WI38 (cell line): ENCODE data around the gene NPY1R.

ENCODE experiments used
- H3K4me3 ChIP-seq: 2 replicates; pipeline ENCODE4 v1.5.1; 2011; ENCODE audit warnings: low read depth, mild to moderate bottlenecking, control low read depth, low read length
- TF ChIP-seq, protein P1 (sequence below): IDR thresholded peaks from 2 replicates; pipeline ENCODE4 v1.5.1; 2012; ENCODE audit warnings: low read depth, mild to moderate bottlenecking, control low read depth, low read length

NPY1R gene

DNA sequence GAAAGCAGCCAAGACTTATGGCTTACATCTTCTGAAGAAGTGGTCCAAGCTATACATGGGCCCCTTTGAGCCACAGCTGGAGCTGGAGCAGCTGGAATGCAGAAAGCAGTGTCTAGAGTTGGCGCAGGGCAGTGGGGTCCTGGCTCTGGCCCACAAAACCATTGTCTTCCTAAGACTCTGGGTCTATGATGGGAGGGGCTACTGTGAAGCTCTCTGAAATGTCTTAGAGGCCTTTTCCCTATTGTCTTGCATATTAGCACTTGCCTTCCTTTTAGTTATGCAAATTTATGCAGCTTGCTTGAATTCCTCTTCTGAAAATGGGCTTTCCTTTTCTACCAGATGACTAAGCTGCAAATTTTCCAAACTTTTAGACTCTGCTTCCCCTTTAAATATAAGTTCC, 15.3 kb downstream of the NPY1R start:
- H3K4me3 ChIP-seq, result no peak overlapping the region
- TF ChIP-seq, protein P1, sequence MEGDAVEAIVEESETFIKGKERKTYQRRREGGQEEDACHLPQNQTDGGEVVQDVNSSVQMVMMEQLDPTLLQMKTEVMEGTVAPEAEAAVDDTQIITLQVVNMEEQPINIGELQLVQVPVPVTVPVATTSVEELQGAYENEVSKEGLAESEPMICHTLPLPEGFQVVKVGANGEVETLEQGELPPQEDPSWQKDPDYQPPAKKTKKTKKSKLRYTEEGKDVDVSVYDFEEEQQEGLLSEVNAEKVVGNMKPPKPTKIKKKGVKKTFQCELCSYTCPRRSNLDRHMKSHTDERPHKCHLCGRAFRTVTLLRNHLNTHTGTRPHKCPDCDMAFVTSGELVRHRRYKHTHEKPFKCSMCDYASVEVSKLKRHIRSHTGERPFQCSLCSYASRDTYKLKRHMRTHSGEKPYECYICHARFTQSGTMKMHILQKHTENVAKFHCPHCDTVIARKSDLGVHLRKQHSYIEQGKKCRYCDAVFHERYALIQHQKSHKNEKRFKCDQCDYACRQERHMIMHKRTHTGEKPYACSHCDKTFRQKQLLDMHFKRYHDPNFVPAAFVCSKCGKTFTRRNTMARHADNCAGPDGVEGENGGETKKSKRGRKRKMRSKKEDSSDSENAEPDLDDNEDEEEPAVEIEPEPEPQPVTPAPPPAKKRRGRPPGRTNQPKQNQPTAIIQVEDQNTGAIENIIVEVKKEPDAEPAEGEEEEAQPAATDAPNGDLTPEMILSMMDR, result no peak

DNA sequence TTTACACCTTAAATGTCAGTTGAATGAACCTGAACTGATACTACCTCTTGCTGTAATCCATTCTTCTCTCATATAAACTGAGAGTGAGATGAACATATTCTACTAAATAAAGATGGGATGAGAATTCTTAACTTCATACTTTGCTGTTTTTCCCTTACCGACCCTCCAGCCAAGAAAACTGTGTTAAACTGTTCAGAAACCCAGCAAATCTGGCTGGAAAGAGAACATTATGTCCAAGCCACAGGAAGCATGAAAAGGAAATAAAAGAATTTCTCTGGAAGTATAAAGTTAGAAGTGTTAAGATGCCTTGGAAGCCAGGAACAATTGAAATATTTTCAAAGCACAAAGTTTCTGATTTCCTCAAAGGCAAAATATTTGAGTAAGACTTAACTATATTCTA, 22.9 kb downstream of the NPY1R start:
- H3K4me3 ChIP-seq, result no peak overlapping the region
- TF ChIP-seq, protein P1, result no peak

DNA sequence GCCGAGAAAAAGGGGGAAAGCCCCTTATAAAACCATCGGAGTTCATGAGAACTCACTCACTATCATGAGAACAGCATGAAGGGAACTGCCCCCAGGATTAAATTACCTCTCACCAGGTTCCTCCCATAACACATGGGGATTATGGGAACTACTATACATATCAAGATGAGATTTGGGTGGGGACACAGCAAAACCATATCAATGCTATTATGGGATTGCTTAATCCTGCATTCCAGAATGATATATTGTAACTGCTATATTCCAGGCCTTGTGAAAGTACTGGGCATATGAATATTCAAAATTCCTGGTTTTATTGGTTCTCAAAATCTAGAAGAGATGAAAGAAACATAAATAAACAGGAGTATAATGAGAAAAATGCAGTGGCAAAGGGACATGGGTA, 29.3 kb downstream of the NPY1R start:
- H3K4me3 ChIP-seq, result no peak overlapping the region
- TF ChIP-seq, protein P1, result no peak

DNA sequence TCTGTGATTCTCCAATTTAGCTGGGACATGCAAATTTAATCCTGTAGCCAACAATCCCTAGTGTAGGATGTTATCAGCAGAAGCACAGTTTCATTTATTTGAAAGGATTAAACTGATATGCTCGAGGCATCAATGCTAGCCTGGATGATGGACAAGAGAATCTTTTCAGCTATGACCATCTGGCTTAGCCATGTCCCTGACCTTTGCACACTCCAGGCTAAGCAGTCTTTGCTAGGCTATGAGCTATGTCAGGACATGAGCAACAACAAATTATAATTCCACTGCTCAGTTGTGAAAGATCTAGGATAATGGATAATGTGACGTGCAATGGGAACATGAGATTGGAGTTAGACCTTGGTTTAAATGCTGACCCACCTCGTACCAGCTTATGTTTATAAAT, 32.0 kb downstream of the NPY1R start:
- no peak overlapping the region for H3K4me3 ChIP-seq
- TF ChIP-seq, protein P1, result no peak

DNA sequence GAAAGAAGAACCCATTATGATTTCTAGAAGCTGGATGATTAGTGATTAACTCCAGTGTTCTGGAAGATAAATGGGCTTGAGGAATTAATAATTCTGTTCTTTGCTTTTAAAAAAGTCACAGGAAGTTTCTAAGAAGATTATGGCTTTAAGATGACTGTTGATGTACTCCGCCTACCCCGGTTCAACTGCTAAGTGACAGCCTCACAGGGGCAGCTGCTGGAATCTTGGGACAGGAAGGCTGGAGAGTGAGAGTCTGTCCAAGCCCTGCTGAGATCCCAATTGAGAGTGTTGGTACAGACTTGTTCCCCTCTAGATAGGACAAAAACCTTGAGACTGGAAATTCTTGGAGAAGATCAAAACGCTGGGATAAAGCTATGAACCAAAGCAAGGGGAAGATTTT, 37.3 kb downstream of the NPY1R start:
- no peak overlapping the region for H3K4me3 ChIP-seq
- TF ChIP-seq, protein P1, result no peak

DNA sequence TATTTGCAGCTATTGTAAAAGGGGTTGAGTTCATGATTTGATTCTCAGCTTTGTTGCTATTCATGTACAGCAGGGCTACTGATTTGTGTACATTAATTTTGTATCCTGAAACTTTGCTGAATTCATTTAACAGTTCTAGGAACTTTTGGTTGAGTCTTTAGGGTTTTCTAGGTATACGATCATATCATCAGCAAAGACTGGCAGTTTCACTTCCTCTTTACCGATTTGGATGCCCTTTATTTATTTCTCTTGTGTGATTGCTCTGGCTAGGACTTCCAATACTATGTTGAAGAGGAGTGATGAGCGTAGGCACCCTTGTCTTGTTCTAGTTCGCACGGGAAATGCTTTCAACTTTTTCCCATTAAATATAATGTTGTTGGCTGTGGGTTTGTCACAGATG, 48.1 kb downstream of the NPY1R start:
- TF ChIP-seq, protein P1, result no peak

DNA sequence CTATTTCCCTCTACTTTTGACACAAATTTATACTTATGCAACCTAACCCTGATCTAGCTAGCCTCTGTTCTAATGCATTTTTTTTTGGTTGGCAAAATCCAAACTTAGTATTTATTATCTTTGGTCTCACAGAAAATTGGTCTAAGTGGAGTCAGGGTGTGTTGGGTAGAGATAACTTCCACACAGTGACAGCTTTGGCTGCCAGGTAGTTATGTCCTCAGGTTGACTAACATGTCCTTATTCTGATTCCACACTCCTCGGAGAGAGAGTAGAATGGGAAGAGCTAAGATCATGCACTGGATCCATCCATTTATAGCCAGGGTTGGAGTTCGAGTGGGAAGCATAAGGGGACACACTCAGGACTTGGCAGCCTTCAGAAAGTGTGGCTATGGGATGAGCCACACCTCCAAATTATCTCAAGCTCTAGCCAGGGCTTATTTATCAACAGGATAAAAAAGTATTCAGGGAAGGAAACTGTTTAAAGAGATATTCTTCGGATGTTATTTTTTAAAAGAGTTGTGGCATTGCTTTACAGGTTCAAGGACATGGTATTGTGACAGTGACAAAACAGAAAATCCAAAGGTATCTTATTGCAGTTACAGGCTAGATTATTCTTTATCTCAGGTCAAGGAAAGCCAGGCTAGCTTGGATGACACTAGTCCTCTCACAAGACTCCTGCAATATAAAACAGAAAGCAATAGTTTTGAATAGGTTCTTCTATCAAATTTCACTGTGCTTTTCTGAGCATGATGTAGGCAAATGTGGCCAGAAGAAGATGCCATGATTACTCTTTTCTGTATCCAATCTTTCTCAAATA, 51.5 kb downstream of the NPY1R start:
- TF ChIP-seq, protein P1, result no peak
- no peak overlapping the region for H3K4me3 ChIP-seq

More for the DNA sequence above, 48.1 kb downstream of the NPY1R start:
- H3K4me3 ChIP-seq, result no peak overlapping the region
